NOMO-1 (cell line): ENCODE data around the gene DMPK.
"Not testable (repeated sequence)": the region's sequence is repeated elsewhere in the genome, so short reads cannot be mapped to it uniquely, and the experiment has no call there.

ENCODE experiments used
- DNase-seq, 2 experiments: peaks; one replicate each; lab custom pipeline; 2025; ENCODE audit not compliant: unreplicated experiment in 2 of 2; lab: John Stamatoyannopoulos, UW

DMPK gene

GRCh38 chr19:45815481-45816216 lies 33.4 kb upstream of the DMPK start:
- DNase-seq, result no peak

- DNase-seq, result no peak
Observed at GRCh38 chr19:45814851-45815480, 32.7 kb upstream of the DMPK start, which contains the start of gene RSPH6A. TSS of gene RSPH6A (minus strand) at chr19:45815308. CDS start at chr19:45815176, 132 bp downstream.

- DNase-seq, result no peak
Observed at GRCh38 chr19:45814166-45814780, 32.0 kb upstream of the DMPK start.

GRCh38 chr19:45812297-45812696 lies 30.0 kb upstream of the DMPK start:
- DNase-seq, result no peak

- peak; percentile 22 to 59 for DNase-seq
Observed at GRCh38 chr19:45809643-45810159, 27.4 kb upstream of the DMPK start.

- DNase-seq, result no peak
Observed at GRCh38 chr19:45805719-45806118, 23.4 kb upstream of the DMPK start.

- no peak for DNase-seq
Observed at GRCh38 chr19:45804959-45805230, 22.6 kb upstream of the DMPK start.

- DNase-seq, result no peak
Observed at GRCh38 chr19:45804140-45804958, 22.1 kb upstream of the DMPK start.

- no peak for DNase-seq
Observed at GRCh38 chr19:45801603-45802175, 19.4 kb upstream of the DMPK start.

- no peak for DNase-seq
Observed at GRCh38 chr19:45800070-45800553, 17.8 kb upstream of the DMPK start.

GRCh38 chr19:45799541-45799940 lies 17.3 kb upstream of the DMPK start:
- not testable (repeated sequence) for DNase-seq

GRCh38 chr19:45798995-45799517 lies 16.8 kb upstream of the DMPK start:
- peak; percentile 9 to 29 for DNase-seq

- no peak for DNase-seq
Observed at GRCh38 chr19:45794627-45795026, 12.3 kb upstream of the DMPK start.

GRCh38 chr19:45793876-45794275 lies 11.6 kb upstream of the DMPK start:
- no peak for DNase-seq

GRCh38 chr19:45793178-45793564 lies 10.9 kb upstream of the DMPK start:
- no peak for DNase-seq

- DNase-seq, result peak; percentile 90 to 95
Observed at GRCh38 chr19:45792470-45793177, 10.3 kb upstream of the DMPK start, which contains the start of gene DMWD. TSS of gene DMWD (minus strand) at chr19:45792845. CDS start at chr19:45792756, 89 bp downstream.

- DNase-seq, result no peak
Observed at GRCh38 chr19:45791744-45792469, 9.6 kb upstream of the DMPK start.

GRCh38 chr19:45790942-45791341 lies 8.7 kb upstream of the DMPK start:
- DNase-seq, result peak; percentile 87 to 92
